Naive thymus-derived CD4-positive, alpha-beta T cell (primary cell): ENCODE results near the gene POPDC2. TPM values are rescaled to one million over a fixed set of nuclear protein-coding genes. Genes with fewer than 3 reads are reported as not detected.

Experiments used
- ATAC-seq: fragments of 150-1000 bp; cut with Tn5 transposase; 2 replicates; pipeline ENCODE4 v1.10.0; 2021; ENCODE audit warnings: mild to moderate bottlenecking, moderate library complexity
- CTCF ChIA-PET: fragments of 350-600 bp; sonication (Branson Sonifier 250); formaldehyde crosslinking; loops from one replicate; lab custom pipeline; 2021; ENCODE audit warnings: antibody characterized with exemption; lab: Charles Lee
- POLR2A ChIA-PET: fragments of 350-600 bp; sonication (Branson Sonifier 250); formaldehyde crosslinking; loops from one replicate; lab custom pipeline; 2021; ENCODE audit warnings: antibody characterized with exemption, inconsistent platforms; lab: Charles Lee
- DNase-seq, 9 donors: peaks; one replicate each; pipeline versions ENCODE4 v3.0.0 to v3.0.0-alpha.2; 2020 to 2022; ENCODE audit warnings: mixed read lengths in 1 of 9
- H3K27ac ChIP-seq: one replicate; pipeline ENCODE4 v1.7.0; 2013; ENCODE audit warnings: mild to moderate bottlenecking, low read depth, low read length, moderate library complexity
- H3K27me3 ChIP-seq, 2 donors: one replicate each; pipeline ENCODE4 v1.7.0; 2013; ENCODE audit warnings: low read length in 2 of 2, mild to moderate bottlenecking in 2 of 2, moderate library complexity in 2 of 2; ENCODE audit not compliant: control insufficient read depth in 2 of 2, insufficient read depth in 2 of 2
- H3K36me3 ChIP-seq, 3 experiments: 1 replicate in 2 of 3; 2 replicates in 1 of 3; pipeline ENCODE4 v1.7.0; 2013; ENCODE audit warnings: low read length in 3 of 3, mild to moderate bottlenecking in 3 of 3, moderate library complexity in 1 of 3; ENCODE audit not compliant: insufficient read depth in 3 of 3, control insufficient read depth in 2 of 3
- H3K4me1 ChIP-seq, 2 donors: one replicate each; pipeline ENCODE4 v1.7.0; 2013; ENCODE audit warnings: low read length in 2 of 2, mild to moderate bottlenecking in 2 of 2, moderate library complexity in 1 of 2; ENCODE audit not compliant: control insufficient read depth in 2 of 2, insufficient read depth in 2 of 2
- H3K4me3 ChIP-seq: 2 replicates; pipeline ENCODE4 v1.7.0; 2013; ENCODE audit warnings: mild to moderate bottlenecking, low read length
- H3K9me3 ChIP-seq, 3 experiments: 1 replicate in 2 of 3; 2 replicates in 1 of 3; pipeline ENCODE4 v1.7.0; 2013; ENCODE audit warnings: low read length in 3 of 3; ENCODE audit not compliant: control insufficient read depth in 2 of 3
- H3K27ac Mint-ChIP-seq, 9 donors: one replicate each; pipeline ENCODE4 v1.8.0; 2020 to 2022; ENCODE audit warnings: mixed read lengths in 9 of 9, mild to moderate bottlenecking in 8 of 9, moderate library complexity in 5 of 9, inconsistent platforms in 2 of 9
- H3K27me3 Mint-ChIP-seq, 5 donors: one replicate each; pipeline ENCODE4 v1.8.0; 2021 to 2022; ENCODE audit warnings: mixed read lengths in 5 of 5, mild to moderate bottlenecking in 1 of 5
- H3K36me3 Mint-ChIP-seq, 5 donors: one replicate each; pipeline ENCODE4 v1.8.0; 2020 to 2022; ENCODE audit warnings: mixed read lengths in 5 of 5, mild to moderate bottlenecking in 3 of 5, inconsistent platforms in 1 of 5
- H3K4me1 Mint-ChIP-seq, 7 donors: one replicate each; pipeline ENCODE4 v1.8.0; 2020 to 2022; ENCODE audit warnings: mixed read lengths in 7 of 7, mild to moderate bottlenecking in 3 of 7, inconsistent platforms in 1 of 7
- H3K4me3 Mint-ChIP-seq, 10 donors: one replicate each; pipeline ENCODE4 v1.8.0; 2020 to 2022; ENCODE audit warnings: mild to moderate bottlenecking in 10 of 10, mixed read lengths in 10 of 10, moderate library complexity in 6 of 10, inconsistent platforms in 2 of 10
- H3K9me3 Mint-ChIP-seq, 11 donors: one replicate each; pipeline ENCODE4 v1.8.0; 2020 to 2022; ENCODE audit warnings: mixed read lengths in 11 of 11, mild to moderate bottlenecking in 4 of 11, inconsistent platforms in 1 of 11, moderate library complexity in 1 of 11
- intact Hi-C, 2 donors: fragments of 100-400 bp; cut with micrococcal nuclease; formaldehyde crosslinking; loops; one replicate each; pipeline ENCODE4 v1.15.1; 2023
- polyA plus RNA-seq, 2 donors: library from polyadenylated mRNA; unstranded; fragments of 300-500 nt; fragmentation: Illumina TruSeq; gene quantifications; one replicate each; pipeline ENCODE4 v1.2.3, GENCODE V29; 2021
- total RNA-seq, 6 experiments: library from RNA in 5 of 6; stranded (reverse) in 5 of 6; gene quantifications; 1 replicate in 5 of 6; 2 replicates in 1 of 6; pipeline ENCODE4 v1.2.3 and lab custom pipeline; 2021 to 2026

POPDC2 gene
- total and polyA plus RNA-seq, 7 experiments from 2014 or later = 2.0 to 6.0 (median 4.3) TPM

GRCh38 chr3:119601154-119601553, 59.2 kb downstream of the POPDC2 start:
- Mint-ChIP-seq H3K4me3 (no peak overlapping the region), H3K27ac (peak overlapping the region in 1 of 9 donors; percentile 13), H3K9me3 (peaks cover 0 to 2% (median 0%) of the 10 kb centered on the region in 11 donors), H3K36me3 (no peaks in the 10 kb centered on the region), H3K27me3 (peaks cover 0 to 4% (median 0%) of the 10 kb centered on the region in 5 donors), H3K4me1 (peaks cover 0 to 34% (median 1%) of the 10 kb centered on the region in 7 donors)
- CTCF ChIA-PET = interaction anchor here (0.7 kb wide), 1 partner anchor 95 kb away, joined by 3 read pairs; no protein-coding TSS in a partner anchor
- no peak for DNase-seq
- POLR2A ChIA-PET = no interaction called here
- intact Hi-C loops = loop anchor here in 1 of 2 donors (2.0 kb wide), 1 partner anchor 76 kb away; the partner anchor contains the start of gene COX17
- no peak overlapping the region for H3K27ac ChIP-seq
- H3K27me3 ChIP-seq = no peaks in the 10 kb centered on the region
- no peak overlapping the region for H3K4me3 ChIP-seq
- ATAC-seq = no peak
- no peaks in the 10 kb centered on the region for H3K9me3 ChIP-seq
- H3K36me3 ChIP-seq = no peaks in the 10 kb centered on the region
- no peaks in the 10 kb centered on the region for H3K4me1 ChIP-seq

- Mint-ChIP-seq H3K27me3 (peaks cover 0 to 4% (median 0%) of the 10 kb centered on the region in 5 donors), H3K27ac (peak overlapping the region in 1 of 9 donors; percentile 14), H3K36me3 (no peaks in the 10 kb centered on the region), H3K4me1 (peaks cover 0 to 39% (median 1%) of the 10 kb centered on the region in 7 donors), H3K4me3 (no peak overlapping the region), H3K9me3 (peaks cover 0 to 2% (median 0%) of the 10 kb centered on the region in 11 donors)
- Histone ChIP-seq H3K27ac (no peak overlapping the region), H3K4me3 (no peak overlapping the region), H3K9me3 (no peaks in the 10 kb centered on the region), H3K4me1 (no peaks in the 10 kb centered on the region), H3K27me3 (no peaks in the 10 kb centered on the region), H3K36me3 (no peaks in the 10 kb centered on the region)
- ChIA-PET POLR2A (no interaction called here), CTCF (interaction anchor here (0.7 kb wide), 1 partner anchor 95 kb away, joined by 3 read pairs; no protein-coding TSS in a partner anchor)
- DNase-seq (no peak), ATAC-seq (peak; percentile 79)
- intact Hi-C loops = loop anchor here in 1 of 2 donors (2.0 kb wide), 1 partner anchor 76 kb away; the partner anchor contains the start of gene COX17
These were observed 59.7 kb downstream of the POPDC2 start for GRCh38 chr3:119600732-119601131.

GRCh38 chr3:119599558-119600174, 60.7 kb downstream of the POPDC2 start:
- H3K36me3 ChIP-seq = no peaks in the 10 kb centered on the region
- DNase-seq (no peak), ATAC-seq (no peak)
- intact Hi-C loops = loop anchor here in 1 of 2 donors (2.0 kb wide), 1 partner anchor 77 kb away; the partner anchor contains the start of gene COX17
- POLR2A ChIA-PET = no interaction called here
- H3K9me3 ChIP-seq = no peaks in the 10 kb centered on the region
- H3K27ac ChIP-seq = no peak overlapping the region
- H3K4me3 ChIP-seq = no peak overlapping the region
- no peak overlapping the region for H3K4me3 Mint-ChIP-seq
- no peaks in the 10 kb centered on the region for H3K4me1 ChIP-seq
- no peaks in the 10 kb centered on the region for H3K27me3 ChIP-seq
- CTCF ChIA-PET = no interaction called here
- H3K36me3 Mint-ChIP-seq = no peaks in the 10 kb centered on the region
- H3K27me3 Mint-ChIP-seq = peaks cover 0 to 4% (median 0%) of the 10 kb centered on the region in 5 donors
- peaks cover 0 to 2% (median 0%) of the 10 kb centered on the region in 11 donors for H3K9me3 Mint-ChIP-seq
- H3K27ac Mint-ChIP-seq = peak overlapping the region in 1 of 9 donors; percentile 16
- peaks cover 0 to 36% (median 1%) of the 10 kb centered on the region in 7 donors for H3K4me1 Mint-ChIP-seq

GRCh38 chr3:119598410-119599098, 61.8 kb downstream of the POPDC2 start:
- H3K4me1 ChIP-seq = no peaks in the 10 kb centered on the region
- intact Hi-C loops = no loop called here
- no peak overlapping the region for H3K27ac Mint-ChIP-seq
- ChIA-PET POLR2A (no interaction called here), CTCF (no interaction called here)
- peaks cover 0 to 33% (median 1%) of the 10 kb centered on the region in 7 donors for H3K4me1 Mint-ChIP-seq
- DNase-seq (no peak), ATAC-seq (no peak)
- no peaks in the 10 kb centered on the region for H3K36me3 Mint-ChIP-seq
- H3K27ac ChIP-seq = no peak overlapping the region
- no peak overlapping the region for H3K4me3 ChIP-seq
- H3K27me3 Mint-ChIP-seq = peaks cover 0 to 4% (median 0%) of the 10 kb centered on the region in 5 donors
- H3K9me3 ChIP-seq = no peaks in the 10 kb centered on the region
- H3K4me3 Mint-ChIP-seq = no peak overlapping the region
- peaks cover 0 to 2% (median 0%) of the 10 kb centered on the region in 11 donors for H3K9me3 Mint-ChIP-seq
- no peaks in the 10 kb centered on the region for H3K27me3 ChIP-seq
- no peaks in the 10 kb centered on the region for H3K36me3 ChIP-seq

GRCh38 chr3:119597548-119598288, 62.7 kb downstream of the POPDC2 start, which contains the start of gene PLA1A:
Gene PLA1A (plus strand): TSS chr3:119597885. CDS start chr3:119597914, 29 bp downstream.
- no peak within 1 kb of the TSS for H3K27ac ChIP-seq
- no peak within 1 kb of the TSS for H3K27ac Mint-ChIP-seq
- no peaks in the 10 kb centered on the region for H3K9me3 ChIP-seq
- DNase-seq = no peak
- intact Hi-C loops = no loop called here
- H3K4me3 ChIP-seq = no peak within 1 kb of the TSS
- peaks cover 0 to 2% (median 0%) of the 10 kb centered on the region in 11 donors for H3K9me3 Mint-ChIP-seq
- ATAC-seq = no peak
- H3K36me3 Mint-ChIP-seq = no peaks in the 10 kb centered on the region
- no peak within 1 kb of the TSS for H3K4me3 Mint-ChIP-seq
- no peaks in the 10 kb centered on the region for H3K4me1 ChIP-seq
- CTCF ChIA-PET = no interaction called here
- no peaks in the 10 kb centered on the region for H3K27me3 ChIP-seq
- H3K36me3 ChIP-seq = no peaks in the 10 kb centered on the region
- peaks cover 0 to 6% (median 3%) of the 10 kb centered on the region in 5 donors for H3K27me3 Mint-ChIP-seq
- POLR2A ChIA-PET = no interaction called here
- H3K4me1 Mint-ChIP-seq = peaks cover 0 to 33% (median 1%) of the 10 kb centered on the region in 7 donors

GRCh38 chr3:119596398-119596797, 64.0 kb downstream of the POPDC2 start:
- Histone ChIP-seq H3K27me3 (no peaks in the 10 kb centered on the region), H3K9me3 (no peaks in the 10 kb centered on the region), H3K4me1 (no peaks in the 10 kb centered on the region), H3K4me3 (no peak overlapping the region), H3K27ac (no peak overlapping the region), H3K36me3 (no peaks in the 10 kb centered on the region)
- H3K27me3 Mint-ChIP-seq = peaks cover 0 to 12% (median 3%) of the 10 kb centered on the region in 5 donors
- CTCF ChIA-PET = no interaction called here
- POLR2A ChIA-PET = no interaction called here
- no peak overlapping the region for H3K4me3 Mint-ChIP-seq
- H3K36me3 Mint-ChIP-seq = no peaks in the 10 kb centered on the region
- H3K27ac Mint-ChIP-seq = no peak overlapping the region
- peaks cover 0 to 33% (median 0%) of the 10 kb centered on the region in 7 donors for H3K4me1 Mint-ChIP-seq
- intact Hi-C loops = no loop called here
- ATAC-seq (no peak), DNase-seq (no peak)
- peaks cover 0 to 2% (median 0%) of the 10 kb centered on the region in 11 donors for H3K9me3 Mint-ChIP-seq
